Esophagus squamous epithelium (tissue), 5 donors: ENCODE data around the gene PROCR. TPM values are rescaled to one million over a fixed set of nuclear protein-coding genes. Genes with fewer than 3 reads are reported as not detected.
A peak's percentile ranks its signal among the peaks of the same experiment; 100 is the strongest.

Experiments
- DNase-seq: peaks from one replicate; lab custom pipeline; 2025; lab: John Stamatoyannopoulos, UW
- H3K27ac ChIP-seq, 4 donors: fragments of 200-600 bp; sonication (generic); one replicate each; pipeline ENCODE4 v1.5.1; 2016 to 2019; ENCODE audit warnings: mild to moderate bottlenecking in 1 of 4
- H3K27me3 ChIP-seq, 4 donors: fragments of 200-600 bp; sonication (generic); 1 replicate in 3 of 4; 2 replicates in 1 of 4; pipeline versions ENCODE4 v1.5.1 to v1.6.0; 2017 to 2021; ENCODE audit warnings: antibody characterized with exemption in 1 of 4
- H3K36me3 ChIP-seq, 3 donors: fragments of 200-600 bp; sonication (generic); one replicate each; pipeline ENCODE4 v1.5.1; 2016 to 2019
- H3K4me1 ChIP-seq, 3 donors: fragments of 200-600 bp; sonication (generic); one replicate each; pipeline ENCODE4 v1.5.1; 2017 to 2019
- H3K4me3 ChIP-seq, 4 donors: fragments of 200-600 bp; sonication (generic); 1 replicate in 3 of 4; 2 replicates in 1 of 4; pipeline ENCODE4 v1.5.1; 2016 to 2019; ENCODE audit warnings: mild to moderate bottlenecking in 2 of 4, moderate library complexity in 1 of 4
- H3K9me3 ChIP-seq, 3 donors: fragments of 200-600 bp; sonication (generic); one replicate each; pipeline ENCODE4 v1.5.1; 2016 to 2019
- CTCF ChIP-seq, 6 experiments: fragments of 450-650 bp in 4 of 6; fragments of 200-600 bp in 2 of 6; sonication (generic) in 2 of 6; IDR thresholded peaks; one replicate each; pipeline ENCODE4 v1.5.1; 2016 to 2019; ENCODE audit warnings: antibody characterized with exemption in 6 of 6, mild to moderate bottlenecking in 4 of 6, moderate library complexity in 4 of 6
- POLR2A ChIP-seq, 4 donors: fragments of 450-650 bp; IDR thresholded peaks; one replicate each; pipeline ENCODE4 v1.6.1; 2017; ENCODE audit warnings: antibody characterized with exemption in 4 of 4, mild to moderate bottlenecking in 4 of 4, moderate library complexity in 3 of 4
- WGBS, 2 donors: methylation state at CpG; one replicate each; pipeline ENCODE4 v1.1.5; 2018; 5-methylcytosine and 5-hydroxymethylcytosine counted together
- intact Hi-C: fragments of 100-400 bp; cut with DNase I; formaldehyde crosslinking; loops from one replicate; pipeline ENCODE4 v1.15.0; 2022
- total RNA-seq, 4 donors: library from RNA; depleted of rRNA; stranded (reverse); fragments of >200 nt; gene quantifications; one replicate each; pipeline ENCODE4 v1.1.0, GENCODE V29; 2016
- donor health status: DM: yes; HTN: yes; CAD: no.

Gene PROCR
- total RNA-seq, 4 donors from 2014 or later: 2.5 to 19.6 (median 14.6) TPM

- WGBS, 2 donors: 67 to 68% methylated on average over 3 of the region's 3 CpGs
- H3K27ac ChIP-seq: peak overlapping the region; percentile 61 to 81 (median 72)
These were observed 548 bp downstream of the PROCR start for GRCh38 chr20:35172434-35172806.

GRCh38 chr20:35173576-35174192, 1.8 kb downstream of the PROCR start:
- intact Hi-C loops: no loop called here
- Histone ChIP-seq H3K27me3 (no peaks in the 10 kb centered on the region), H3K36me3 (peaks cover 0 to 12% (median 0%) of the 10 kb centered on the region in 3 donors), H3K9me3 (no peaks in the 10 kb centered on the region), H3K4me3 (peak overlapping the region in 1 of 4 donors; percentile 30), H3K27ac (peak overlapping the region in 1 of 4 donors; percentile 47), H3K4me1 (peaks cover 0 to 38% (median 15%) of the 10 kb centered on the region in 3 donors)
- TF ChIP-seq CTCF (IDR thresholded peaks at IDR 0.05) (no peak), POLR2A (IDR thresholded peaks at IDR 0.05) (no peak)
- 72 to 85% methylated on average over 5 to 7 of the region's 12 CpGs for WGBS, 2 donors
- DNase-seq: no peak

More at GRCh38 chr20:35172434-35172806, 548 bp downstream of the PROCR start:
- TF ChIP-seq CTCF (IDR thresholded peaks at IDR 0.05): no peak
- TF ChIP-seq POLR2A (IDR thresholded peaks at IDR 0.05): no peak
- Histone ChIP-seq H3K36me3 (peaks cover 0 to 12% (median 0%) of the 10 kb centered on the region in 3 donors), H3K4me3 (peak overlapping the region; percentile 17 to 64 (median 42)), H3K27me3 (no peaks in the 10 kb centered on the region), H3K4me1 (peaks cover 0 to 38% (median 15%) of the 10 kb centered on the region in 3 donors), H3K9me3 (no peaks in the 10 kb centered on the region)
- DNase-seq: no peak
- intact Hi-C loops: no loop called here

GRCh38 chr20:35174458-35175216, 2.8 kb downstream of the PROCR start:
- Histone ChIP-seq H3K4me3 (no peak overlapping the region), H3K36me3 (peaks cover 0 to 12% (median 0%) of the 10 kb centered on the region in 3 donors), H3K27ac (no peak overlapping the region), H3K4me1 (peaks cover 0 to 38% (median 15%) of the 10 kb centered on the region in 3 donors), H3K9me3 (no peaks in the 10 kb centered on the region), H3K27me3 (no peaks in the 10 kb centered on the region)
- 81 to 89% methylated on average over 7 to 27 of the region's 49 CpGs for WGBS, 2 donors
- intact Hi-C loops: no loop called here
- TF ChIP-seq POLR2A (IDR thresholded peaks at IDR 0.05) (no peak), CTCF (IDR thresholded peaks at IDR 0.05) (no peak)
- no peak for DNase-seq

GRCh38 chr20:35176132-35176531, 4.3 kb downstream of the PROCR start:
- Histone ChIP-seq H3K9me3 (no peaks in the 10 kb centered on the region), H3K27me3 (no peaks in the 10 kb centered on the region), H3K36me3 (peaks cover 0 to 12% (median 0%) of the 10 kb centered on the region in 3 donors), H3K4me1 (peaks cover 0 to 35% (median 15%) of the 10 kb centered on the region in 3 donors), H3K27ac (no peak overlapping the region), H3K4me3 (no peak overlapping the region)
- no peak for TF ChIP-seq POLR2A (IDR thresholded peaks at IDR 0.05)
- WGBS, 2 donors: 93 to 94% methylated on average over 3 to 14 of the region's 14 CpGs
- intact Hi-C loops: no loop called here
- DNase-seq: no peak

GRCh38 chr20:35179292-35180212, 7.7 kb downstream of the PROCR start:
- TF ChIP-seq CTCF (IDR thresholded peaks at IDR 0.05) (no peak), POLR2A (IDR thresholded peaks at IDR 0.05) (no peak)
- H3K4me1 ChIP-seq: peaks cover 0 to 3% (median 0%) of the 10 kb centered on the region in 3 donors
- peaks cover 0 to 12% (median 0%) of the 10 kb centered on the region in 3 donors for H3K36me3 ChIP-seq
- no peaks in the 10 kb centered on the region for H3K9me3 ChIP-seq
- DNase-seq: no peak
- H3K27me3 ChIP-seq: no peaks in the 10 kb centered on the region
- 82% methylated on average over 10 to 11 of the region's 11 CpGs for WGBS, 2 donors
- intact Hi-C loops: no loop called here
- H3K27ac ChIP-seq: no peak overlapping the region
- H3K4me3 ChIP-seq: no peak overlapping the region
